GM12878 (cell line): ENCODE data around the gene TSPAN15. TPM values are rescaled to one million over a fixed set of nuclear protein-coding genes. Genes with fewer than 3 reads are reported as not detected.
A peak's percentile ranks its signal among the peaks of the same experiment; 100 is the strongest.

Source experiments
- ATAC-seq: fragments of 200-7000 bp; cut with Tn5 transposase; 3 replicates; pipeline ENCODE4 v1.9.1; 2020; ENCODE audit warnings: mild to moderate bottlenecking, moderate library complexity
- BruUV-seq: library from RNA; stranded (reverse); fragments of 400-500 nt; replicated peaks from 2 replicates; lab custom pipeline; 2021; lab: Mats Ljungman, UMichigan
- CTCF ChIA-PET: fragments of 300-600 bp; sonication (Branson Sonifier 250); formaldehyde crosslinking; extraction: SDS; loops from one replicate; lab custom pipeline; 2021; ENCODE audit warnings: inconsistent platforms; lab: Yijun Ruan, JAX
- POLR2A ChIA-PET: fragments of 350-600 bp; formaldehyde crosslinking; extraction: SDS; loops from one replicate; lab custom pipeline; 2021; ENCODE audit warnings: inconsistent platforms; lab: Charles Lee
- RAD21 ChIA-PET: fragments of 300-600 bp; sonication (Branson Sonifier 250); formaldehyde crosslinking; loops from one replicate; lab custom pipeline; 2023; ENCODE audit warnings: antibody characterized with exemption; ENCODE audit not compliant: unreplicated experiment; lab: Charles Lee
- SMC1A ChIA-PET: fragments of 300-600 bp; sonication (Branson Sonifier 250); formaldehyde crosslinking; loops from one replicate; lab custom pipeline; 2023; ENCODE audit not compliant: unreplicated experiment, uncharacterized antibody; lab: Charles Lee
- DNase-seq: peaks from one replicate; pipeline ENCODE4 v3.0.0-alpha.2; 2011; ENCODE audit warnings: low read depth, low spot score
- FAIRE-seq: peaks from 3 replicates; lab custom pipeline; 2011; peaks lifted over from hg19 to GRCh38; lab: Jason Lieb, UNC
- H2AFZ ChIP-seq: 2 replicates; pipeline ENCODE4 v1.6.0; 2011; ENCODE audit warnings: low read depth, low read length, control low read depth; ENCODE audit not compliant: control insufficient read depth
- H3K27ac ChIP-seq: 2 replicates; pipeline ENCODE4 v1.5.1; 2011; ENCODE audit warnings: control low read depth; ENCODE audit not compliant: control insufficient read depth, insufficient read depth
- H3K27me3 ChIP-seq, 2 experiments: replicated peaks in 1 of 2; 2 replicates each; pipeline versions ENCODE4 v1.6.0 to v1.6.1; 2011; ENCODE audit warnings: low read length in 1 of 2; ENCODE audit not compliant: control insufficient read depth in 2 of 2, insufficient read depth in 2 of 2
- H3K36me3 ChIP-seq, 2 experiments: 2 replicates each; pipeline ENCODE4 v1.5.1; 2011; ENCODE audit warnings: low read length in 1 of 2; ENCODE audit not compliant: control insufficient read depth in 2 of 2, insufficient read depth in 2 of 2
- H3K4me1 ChIP-seq: 2 replicates; pipeline ENCODE4 v1.6.1; 2011; ENCODE audit warnings: mild to moderate bottlenecking, low read length, moderate library complexity, mixed read lengths; ENCODE audit not compliant: control insufficient read depth, insufficient read depth
- H3K4me2 ChIP-seq: 2 replicates; pipeline ENCODE4 v1.6.0; 2011; ENCODE audit warnings: control low read depth; ENCODE audit not compliant: control insufficient read depth, insufficient read depth
- H3K4me3 ChIP-seq: fragments of 200-600 bp; sonication (generic); 2 replicates; pipeline ENCODE4 v1.5.1; 2016
- H3K79me2 ChIP-seq: 2 replicates; pipeline ENCODE4 v1.6.0; 2011; ENCODE audit warnings: low read length; ENCODE audit not compliant: control insufficient read depth, insufficient read depth
- H3K9ac ChIP-seq: 2 replicates; pipeline ENCODE4 v1.8.0; 2011; ENCODE audit warnings: low read length, control low read depth, mixed read lengths; ENCODE audit not compliant: control insufficient read depth, insufficient read depth
- H3K9me3 ChIP-seq: replicated peaks from 3 replicates; pipeline ENCODE4 v1.5.1; 2011; ENCODE audit warnings: mild to moderate bottlenecking, low read length; ENCODE audit not compliant: control insufficient read depth, insufficient read depth
- H4K20me1 ChIP-seq: 2 replicates; pipeline ENCODE4 v1.6.0; 2011; ENCODE audit not compliant: control insufficient read depth, insufficient read depth
- BHLHE40 ChIP-seq, 2 experiments: fragments of 450-650 bp in 1 of 2; IDR thresholded peaks; 2 replicates each; pipeline ENCODE4 v1.6.1; 2011 to 2017; ENCODE audit warnings: low read depth in 2 of 2, borderline replicate concordance in 1 of 2, improper control_type of control experiment in 1 of 2, low read length in 1 of 2, mild to moderate bottlenecking in 1 of 2
- IKZF1 ChIP-seq: fragments of 450-650 bp; conservative IDR thresholded peaks from 2 replicates; pipeline ENCODE4 v1.6.1; 2017; ENCODE audit warnings: antibody characterized with exemption, mild to moderate bottlenecking
- KAT2A ChIP-seq: conservative IDR thresholded peaks from 2 replicates; pipeline ENCODE4 v1.6.1; 2011; ENCODE audit warnings: low read depth, low read length; ENCODE audit not compliant: control insufficient read depth
- MEF2A ChIP-seq: IDR thresholded peaks from 2 replicates; pipeline ENCODE4 v1.6.1; 2011; ENCODE audit warnings: low read depth, mild to moderate bottlenecking, low read length, moderate library complexity; ENCODE audit not compliant: insufficient read depth
- PAX8 ChIP-seq: fragments of 450-650 bp; IDR thresholded peaks from 2 replicates; pipeline ENCODE4 v1.6.1; 2017; ENCODE audit warnings: mild to moderate bottlenecking, moderate library complexity
- SREBF2 ChIP-seq: IDR thresholded peaks from 2 replicates; pipeline ENCODE4 v1.6.1; 2012; ENCODE audit warnings: mild to moderate bottlenecking, low read length
- TCF3 ChIP-seq: IDR thresholded peaks from 2 replicates; pipeline ENCODE4 v1.6.1; 2012; ENCODE audit warnings: low read depth, mild to moderate bottlenecking, low read length, borderline replicate concordance; ENCODE audit not compliant: insufficient read depth
- ZBTB4 ChIP-seq: fragments of 450-650 bp; formaldehyde crosslinking; IDR thresholded peaks from 2 replicates; pipeline ENCODE4 v1.4.0; 2022; ENCODE audit warnings: mild to moderate bottlenecking, moderate library complexity
- ZNF592 ChIP-seq: fragments of 450-650 bp; IDR thresholded peaks from 2 replicates; pipeline ENCODE4 v1.6.1; 2017; ENCODE audit warnings: mild to moderate bottlenecking, moderate library complexity
- ZZZ3 ChIP-seq: IDR thresholded peaks from 2 replicates; pipeline ENCODE4 v1.6.1; 2011; ENCODE audit warnings: low read depth; ENCODE audit not compliant: control insufficient read depth, insufficient read length
- WGBS: methylation state at CpG from one replicate; pipeline ENCODE4 v1.1.6; 2016; ENCODE audit warnings: low lambda C conversion rate; ENCODE audit not compliant: insufficient replicate concordance, insufficient coverage; ENCODE audit errors: missing lambda C conversion rate; 5-methylcytosine and 5-hydroxymethylcytosine counted together
- in situ Hi-C: fragments of 300-500 bp; cut with MboI; formaldehyde crosslinking; loops from 9 replicates; pipeline ENCODE4 v1.14.3; 2018; ENCODE audit warnings: mixed read lengths
- intact Hi-C: fragments of 100-400 bp; cut with micrococcal nuclease; formaldehyde crosslinking; loops from one replicate; pipeline ENCODE4 v1.14.2; 2022; ENCODE audit not compliant: unreplicated experiment
- polyA plus RNA-seq, 11 experiments: library from polyadenylated mRNA; depleted of rRNA in 4 of 11; unstranded in 6 of 11; stranded (reverse) in 5 of 11; fragments of >200 nt; fragmentation: Nextera tagmentation in 4 of 11; fragmentation: Illumina TruSeq in 1 of 11; extraction: Ambion mirVana in 4 of 11; extraction: Trizol in 1 of 11; gene quantifications; 1 replicate in 1 of 11; 2 replicates in 10 of 11; pipeline versions ENCODE4 v1.2.1 to v1.2.3, GENCODE V29; 2011 to 2016; ENCODE audit warnings: inconsistent platforms in 2 of 11, missing spikeins in 2 of 11, low read depth in 1 of 11
- total RNA-seq, 4 experiments: library from RNA; depleted of rRNA in 3 of 4; stranded (reverse); fragments of >200 nt in 3 of 4; fragmentation: Illumina TruSeq in 1 of 4; extraction: Trizol in 1 of 4; gene quantifications; 2 replicates each; pipeline versions ENCODE4 v1.2.1 to v1.2.3, GENCODE V29; 2013 to 2021
- TF ChIP-seq, protein P1 (sequence below): fragments of 450-650 bp; IDR thresholded peaks from 2 replicates; pipeline ENCODE4 v1.6.1; 2017; ENCODE audit warnings: low read depth, mild to moderate bottlenecking, moderate library complexity

TSPAN15 gene
- total and polyA plus RNA-seq, 10 of the 15 experiments (the other 5 are each of a cell fraction or from before 2014, with no cell fraction given): 1.3 to 8.5 (median 2.4) TPM; not detected in 2

DNA sequence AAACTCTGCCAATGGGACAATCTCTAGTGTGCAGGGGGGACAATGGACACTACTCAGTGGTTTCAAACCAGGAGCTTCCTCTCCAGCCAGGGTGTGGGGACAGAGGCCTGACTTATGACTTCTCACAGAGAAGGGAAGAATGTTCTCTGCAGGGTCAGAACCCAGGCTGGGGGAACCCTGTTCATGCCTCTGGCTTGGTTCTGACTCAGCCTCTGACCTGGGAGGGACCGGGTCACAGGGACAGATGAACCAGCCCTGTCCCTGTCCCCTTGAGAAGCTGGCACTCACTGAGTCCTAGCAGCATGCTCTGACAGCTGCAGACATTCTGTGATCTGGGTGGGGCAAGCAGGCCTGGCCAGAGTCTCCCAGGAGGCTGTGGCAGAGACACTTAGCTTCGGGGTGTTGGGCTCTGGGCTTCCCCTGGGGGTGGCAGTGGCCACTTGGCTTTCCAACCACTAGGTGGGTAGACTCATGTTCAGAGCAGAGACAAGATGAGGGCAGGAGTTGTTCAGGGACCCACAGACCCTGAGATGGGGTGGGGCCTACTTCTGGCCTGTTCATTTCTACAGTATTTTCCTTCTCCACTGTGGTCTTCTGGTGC lies 13.6 kb downstream of the TSPAN15 start:
- Histone ChIP-seq H3K9ac (no peak overlapping the region), H3K27me3 (no peaks in the 10 kb centered on the region), H3K9me3 (no peaks in the 10 kb centered on the region), H3K79me2 (no peaks in the 10 kb centered on the region), H2AFZ (peak overlapping the region; percentile 51), H3K4me1 (peaks cover 35% of the 10 kb centered on the region), H3K4me2 (no peak overlapping the region; the same call in 1 of the 2 replicates), H3K36me3 (no peaks in the 10 kb centered on the region; a peak in 1 of 4 replicates), H4K20me1 (no peaks in the 10 kb centered on the region), H3K27ac (peak overlapping the region; percentile 17), H3K4me3 (no peak overlapping the region)
- 16% methylated on average over 2 of the region's 2 CpGs for WGBS
- ChIA-PET POLR2A (interaction anchor here (1.0 to 1.7 kb wide), 2 partner anchors 9 to 43 kb away, joined by 4 to 8 read pairs; no protein-coding TSS in a partner anchor), CTCF (interaction anchor here (0.5 to 2.9 kb wide), 6 partner anchors 13 to 142 kb away, joined by 3 to 16 read pairs (median 3); partner anchors contain the start of gene TSPAN15), SMC1A (interaction anchor here (0.9 to 2.6 kb wide), 5 partner anchors 9 to 39 kb away, joined by 4 to 14 read pairs (median 6); partner anchors contain the start of gene TSPAN15), RAD21 (interaction anchor here (0.7 to 2.7 kb wide), 2 partner anchors 13 to 50 kb away, joined by 3 to 16 read pairs; partner anchors contain the start of gene TSPAN15)
- in situ Hi-C loops: no loop called here
- intact Hi-C loops: no loop called here
- BruUV-seq: no TSS peak
- FAIRE-seq (no peak), ATAC-seq (peak; percentile 86), DNase-seq (no peak)
- no peak for TF ChIP-seq ZZZ3
- no peak for TF ChIP-seq KAT2A
- no peak for TF ChIP-seq ZBTB4 (CRISPR knock-in tag)
- TF ChIP-seq IKZF1: peak; percentile 35
- no peak for TF ChIP-seq BHLHE40 (IDR thresholded peaks at IDR 0.05; ENCODE audit: borderline replicate concordance in 1 of 2, low read depth in 2 of 2, low read length in 1 of 2)
- no peak for TF ChIP-seq SREBF2
- TF ChIP-seq ZNF592: no peak
- TF ChIP-seq MEF2A: no peak
- TF ChIP-seq TCF3: no peak
- TF ChIP-seq PAX8: no peak
- TF ChIP-seq, protein P1, sequence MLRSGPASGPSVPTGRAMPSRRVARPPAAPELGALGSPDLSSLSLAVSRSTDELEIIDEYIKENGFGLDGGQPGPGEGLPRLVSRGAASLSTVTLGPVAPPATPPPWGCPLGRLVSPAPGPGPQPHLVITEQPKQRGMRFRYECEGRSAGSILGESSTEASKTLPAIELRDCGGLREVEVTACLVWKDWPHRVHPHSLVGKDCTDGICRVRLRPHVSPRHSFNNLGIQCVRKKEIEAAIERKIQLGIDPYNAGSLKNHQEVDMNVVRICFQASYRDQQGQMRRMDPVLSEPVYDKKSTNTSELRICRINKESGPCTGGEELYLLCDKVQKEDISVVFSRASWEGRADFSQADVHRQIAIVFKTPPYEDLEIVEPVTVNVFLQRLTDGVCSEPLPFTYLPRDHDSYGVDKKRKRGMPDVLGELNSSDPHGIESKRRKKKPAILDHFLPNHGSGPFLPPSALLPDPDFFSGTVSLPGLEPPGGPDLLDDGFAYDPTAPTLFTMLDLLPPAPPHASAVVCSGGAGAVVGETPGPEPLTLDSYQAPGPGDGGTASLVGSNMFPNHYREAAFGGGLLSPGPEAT: 0 out of 2 replicates have a peak, but pooled peaks have one; percentile 26
